ENCODE results near the gene GARNL3. TPM values are rescaled to one million over a fixed set of nuclear protein-coding genes. Genes with fewer than 3 reads are reported as not detected.

GARNL3 gene
- total RNA-seq, 4 donors from 2014 or later, result 8.9 to 17.9 (median 12.2) TPM

GRCh38 chr9:127333221-127334064 is 68.9 kb downstream of the GARNL3 start:
- peak overlapping the region; percentile 13 to 55 (median 34) for H3K27ac ChIP-seq (replicated peaks in 1 of 4)
- WGBS, result 89% methylated on average over 5 of the region's 5 CpGs
- intact Hi-C loops (cut with DNase I), result no loop called here
- TF ChIP-seq POLR2AphosphoS5 (IDR thresholded peaks at IDR 0.05) (no peak), EP300 (IDR thresholded peaks at IDR 0.05) (no peak), POLR2A (IDR thresholded peaks at IDR 0.05; ENCODE audit: low read depth) (no peak)
- TF ChIP-seq, protein P1, sequence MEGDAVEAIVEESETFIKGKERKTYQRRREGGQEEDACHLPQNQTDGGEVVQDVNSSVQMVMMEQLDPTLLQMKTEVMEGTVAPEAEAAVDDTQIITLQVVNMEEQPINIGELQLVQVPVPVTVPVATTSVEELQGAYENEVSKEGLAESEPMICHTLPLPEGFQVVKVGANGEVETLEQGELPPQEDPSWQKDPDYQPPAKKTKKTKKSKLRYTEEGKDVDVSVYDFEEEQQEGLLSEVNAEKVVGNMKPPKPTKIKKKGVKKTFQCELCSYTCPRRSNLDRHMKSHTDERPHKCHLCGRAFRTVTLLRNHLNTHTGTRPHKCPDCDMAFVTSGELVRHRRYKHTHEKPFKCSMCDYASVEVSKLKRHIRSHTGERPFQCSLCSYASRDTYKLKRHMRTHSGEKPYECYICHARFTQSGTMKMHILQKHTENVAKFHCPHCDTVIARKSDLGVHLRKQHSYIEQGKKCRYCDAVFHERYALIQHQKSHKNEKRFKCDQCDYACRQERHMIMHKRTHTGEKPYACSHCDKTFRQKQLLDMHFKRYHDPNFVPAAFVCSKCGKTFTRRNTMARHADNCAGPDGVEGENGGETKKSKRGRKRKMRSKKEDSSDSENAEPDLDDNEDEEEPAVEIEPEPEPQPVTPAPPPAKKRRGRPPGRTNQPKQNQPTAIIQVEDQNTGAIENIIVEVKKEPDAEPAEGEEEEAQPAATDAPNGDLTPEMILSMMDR (IDR thresholded peaks at IDR 0.05), result no peak
- no peak overlapping the region for H3K4me3 ChIP-seq
- DNase-seq (ENCODE audit: extremely low spot score), result no peak
- H3K4me1 ChIP-seq, result peaks cover 22 to 51% (median 38%) of the 10 kb centered on the region in 4 donors
- no peaks in the 10 kb centered on the region for H3K9me3 ChIP-seq
- H3K36me3 ChIP-seq, result peaks cover 0 to 10% (median 0%) of the 10 kb centered on the region in 4 donors
- no peaks in the 10 kb centered on the region for H3K27me3 ChIP-seq

DNA sequence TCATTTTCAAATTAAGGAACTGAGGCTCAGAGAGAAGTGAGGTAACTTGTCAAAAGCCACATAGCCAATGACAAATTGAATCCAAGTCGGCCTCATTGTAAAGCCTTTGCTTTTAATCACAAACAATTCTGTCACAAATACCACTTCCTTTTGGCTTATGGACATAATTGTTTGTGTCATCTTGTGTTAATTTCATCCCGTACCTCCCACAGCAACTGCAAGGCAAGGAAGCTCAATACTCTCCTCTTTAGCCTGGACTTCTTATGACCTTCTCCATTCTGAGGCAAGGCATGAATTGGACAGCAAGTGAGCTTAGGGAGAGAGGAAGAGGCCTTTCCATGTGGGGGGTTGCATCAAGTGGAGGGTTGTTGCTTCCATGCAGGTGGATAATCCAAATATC is 70.2 kb downstream of the GARNL3 start:
- H3K4me3 ChIP-seq, result no peak overlapping the region
- no peak for DNase-seq (ENCODE audit: extremely low spot score)
- H3K4me1 ChIP-seq, result peaks cover 22 to 55% (median 38%) of the 10 kb centered on the region in 4 donors
- TF ChIP-seq, protein P1 (IDR thresholded peaks at IDR 0.05), result no peak
- 83% methylated on average over 2 of the region's 2 CpGs for WGBS
- intact Hi-C loops (cut with DNase I), result no loop called here
- peaks cover 0 to 12% (median 0%) of the 10 kb centered on the region in 4 donors for H3K36me3 ChIP-seq
- no peaks in the 10 kb centered on the region for H3K9me3 ChIP-seq
- peak overlapping the region in 1 of 4 donors; percentile 55 for H3K27ac ChIP-seq (replicated peaks in 1 of 4)
- H3K27me3 ChIP-seq, result no peaks in the 10 kb centered on the region

GRCh38 chr9:127336086-127336485 is 71.5 kb downstream of the GARNL3 start:
- Histone ChIP-seq H3K27me3 (no peaks in the 10 kb centered on the region), H3K4me3 (no peak overlapping the region), H3K4me1 (peaks cover 33 to 68% (median 50%) of the 10 kb centered on the region in 4 donors), H3K9me3 (no peaks in the 10 kb centered on the region), H3K27ac (replicated peaks in 1 of 4) (peak overlapping the region; percentile 53 to 76 (median 72)), H3K36me3 (peaks cover 0 to 26% (median 6%) of the 10 kb centered on the region in 4 donors)
- 97% methylated on average over 5 of the region's 5 CpGs for WGBS
- TF ChIP-seq, protein P1 (IDR thresholded peaks at IDR 0.05), result no peak
- no peak for TF ChIP-seq POLR2A (IDR thresholded peaks at IDR 0.05; ENCODE audit: low read depth)
- TF ChIP-seq POLR2AphosphoS5 (IDR thresholded peaks at IDR 0.05), result no peak
- TF ChIP-seq EP300 (IDR thresholded peaks at IDR 0.05), result no peak
- intact Hi-C loops (cut with DNase I), result no loop called here
- DNase-seq (ENCODE audit: extremely low spot score), result no peak

DNA sequence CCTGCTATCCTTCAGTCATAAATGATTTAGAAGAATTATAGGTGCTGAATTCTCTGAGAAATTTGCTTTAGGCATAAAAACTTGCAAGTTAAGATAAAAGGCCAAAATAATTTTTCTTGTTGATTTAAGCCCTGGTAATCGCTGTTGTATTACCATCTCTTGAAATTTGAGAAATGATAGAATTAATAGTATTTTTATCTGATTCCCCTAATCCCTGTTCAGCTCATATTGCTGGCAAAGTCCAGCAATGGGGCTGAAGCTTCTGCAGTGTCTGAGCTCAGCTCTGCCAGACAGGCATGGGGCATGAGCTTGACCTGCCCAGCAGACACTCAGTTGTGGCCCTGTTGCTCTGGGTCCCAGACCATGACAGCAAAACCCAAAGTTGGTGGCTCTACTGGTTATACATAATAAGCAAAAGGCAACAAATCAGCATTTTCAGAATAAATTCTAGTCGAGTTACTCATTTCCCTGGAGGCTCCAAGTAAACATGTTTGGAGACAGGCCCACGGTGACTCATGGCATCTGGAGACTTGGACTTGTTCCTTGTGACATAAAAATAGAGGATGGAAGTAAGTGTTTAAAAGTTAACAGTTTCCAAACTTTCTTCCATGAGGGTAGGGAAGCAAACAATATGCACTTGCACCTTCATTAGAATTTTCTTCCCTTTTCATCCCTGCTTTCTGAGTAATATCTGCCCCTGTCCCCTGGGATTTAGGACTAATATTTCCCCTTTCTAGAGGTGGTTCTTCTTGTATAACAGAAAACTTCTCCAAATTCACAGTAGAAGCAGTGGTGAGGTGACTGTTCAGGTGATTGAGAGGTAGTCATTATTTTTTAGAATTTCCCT is 72.2 kb downstream of the GARNL3 start:
- no peaks in the 10 kb centered on the region for H3K27me3 ChIP-seq
- peaks cover 37 to 73% (median 55%) of the 10 kb centered on the region in 4 donors for H3K4me1 ChIP-seq
- H3K27ac ChIP-seq (replicated peaks in 1 of 4), result peak overlapping the region; percentile 53 to 76 (median 72)
- DNase-seq (ENCODE audit: extremely low spot score), result peak; percentile 96
- H3K36me3 ChIP-seq, result peaks cover 0 to 32% (median 6%) of the 10 kb centered on the region in 4 donors
- TF ChIP-seq POLR2AphosphoS5 (IDR thresholded peaks at IDR 0.05), result peak; percentile 63 to 80
- TF ChIP-seq, protein P1 (IDR thresholded peaks at IDR 0.05), result no peak
- intact Hi-C loops (cut with DNase I), result no loop called here
- 16% methylated on average over 3 of the region's 3 CpGs for WGBS
- H3K4me3 ChIP-seq, result no peak overlapping the region
- H3K9me3 ChIP-seq, result no peaks in the 10 kb centered on the region
